Measurements from ENCODE around the gene NOXO1. TPM values are rescaled to one million over a fixed set of nuclear protein-coding genes. Genes with fewer than 3 reads are reported as not detected.
"Not testable (repeated sequence)": the region's sequence is repeated elsewhere in the genome, so short reads cannot be mapped to it uniquely, and the experiment has no call there.

Gene NOXO1
- total RNA-seq, 2 donors from 2014 or later: not detected

DNA sequence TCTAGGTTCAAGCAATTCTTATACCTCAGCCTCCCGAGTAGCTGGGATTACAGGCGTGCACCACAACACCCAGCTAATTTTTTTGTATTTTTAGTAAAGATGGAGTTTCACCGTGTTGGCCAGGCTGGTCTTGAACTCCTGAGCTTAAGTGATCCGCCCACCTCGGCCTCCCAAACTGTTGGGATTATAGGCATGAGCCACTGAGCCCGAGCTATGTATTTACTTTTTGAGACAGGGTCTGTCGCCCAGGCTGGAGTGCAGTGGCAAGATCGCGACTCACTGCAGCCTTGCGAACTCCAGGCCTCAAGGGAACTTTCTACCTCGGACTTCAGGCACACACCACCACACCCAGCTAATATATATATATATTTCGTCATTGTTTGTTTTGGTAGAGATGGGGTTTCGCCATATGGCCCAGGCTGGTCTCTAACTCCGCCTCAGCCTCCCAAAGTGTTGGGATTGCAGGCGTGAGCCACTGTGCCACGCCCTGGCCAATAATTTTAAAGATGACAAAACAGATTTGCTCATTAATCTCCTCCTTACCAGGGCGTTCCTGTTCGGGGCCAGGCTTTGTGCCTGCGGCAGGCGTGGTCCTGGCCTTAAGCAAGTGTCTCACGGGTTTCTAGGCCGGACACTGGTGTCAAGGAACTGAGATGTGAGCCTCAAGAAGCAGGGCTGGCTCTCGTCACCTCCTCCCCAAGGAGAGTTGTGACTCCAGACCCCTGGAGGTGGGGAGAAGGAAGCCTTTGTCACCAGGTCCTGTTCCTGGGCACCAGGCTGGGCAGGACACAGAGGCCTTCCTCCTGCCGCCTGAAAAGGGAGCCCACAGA is 34.1 kb upstream of the NOXO1 start:
- ATAC-seq (no peak), DNase-seq (peak; percentile 21)
- intact Hi-C loops (cut with DNase I): no loop called here

DNA sequence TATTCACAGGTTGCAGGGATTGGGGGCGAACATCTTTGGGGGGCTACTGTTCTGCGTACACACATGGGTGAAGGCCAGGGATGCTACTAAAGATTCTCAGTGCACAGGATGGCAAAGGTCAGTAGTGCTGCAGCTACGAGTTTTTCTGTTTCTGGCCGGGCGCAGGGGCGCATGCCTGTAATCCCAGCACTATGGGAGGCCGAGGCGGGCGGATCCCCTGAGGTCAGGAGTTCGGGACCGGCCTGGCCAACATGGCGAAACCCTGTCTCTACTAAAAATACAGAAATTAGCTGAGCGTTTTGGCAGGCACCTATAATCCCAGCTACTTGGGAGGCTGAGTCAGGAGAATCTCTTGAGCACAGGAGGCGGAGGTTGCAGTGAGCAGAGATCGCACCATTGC is 32.3 kb upstream of the NOXO1 start:
- intact Hi-C loops (cut with DNase I): no loop called here
- ATAC-seq (no peak), DNase-seq (peak; percentile 17)

DNA sequence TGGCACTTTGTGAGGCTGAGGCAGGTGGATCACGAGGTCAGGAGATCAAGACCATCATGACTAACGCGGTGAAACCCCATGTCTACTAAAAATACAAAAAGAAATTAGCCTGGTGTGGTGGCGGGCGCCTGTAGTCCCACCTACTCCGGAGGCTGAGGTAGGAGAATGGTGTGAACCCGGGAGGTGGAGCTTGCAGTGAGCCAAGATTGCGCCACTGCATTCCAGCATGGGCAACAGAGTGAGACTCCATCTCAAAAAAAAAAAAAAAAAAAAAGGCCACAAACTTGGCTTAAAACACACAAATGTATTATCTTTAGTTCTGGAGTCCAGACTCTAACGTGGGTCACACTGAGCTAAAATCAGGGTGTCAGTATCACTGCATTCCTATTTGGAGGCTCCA is 30.5 kb upstream of the NOXO1 start:
- intact Hi-C loops (cut with DNase I); DNase-seq; ATAC-seq: not testable (repeated sequence)

DNA sequence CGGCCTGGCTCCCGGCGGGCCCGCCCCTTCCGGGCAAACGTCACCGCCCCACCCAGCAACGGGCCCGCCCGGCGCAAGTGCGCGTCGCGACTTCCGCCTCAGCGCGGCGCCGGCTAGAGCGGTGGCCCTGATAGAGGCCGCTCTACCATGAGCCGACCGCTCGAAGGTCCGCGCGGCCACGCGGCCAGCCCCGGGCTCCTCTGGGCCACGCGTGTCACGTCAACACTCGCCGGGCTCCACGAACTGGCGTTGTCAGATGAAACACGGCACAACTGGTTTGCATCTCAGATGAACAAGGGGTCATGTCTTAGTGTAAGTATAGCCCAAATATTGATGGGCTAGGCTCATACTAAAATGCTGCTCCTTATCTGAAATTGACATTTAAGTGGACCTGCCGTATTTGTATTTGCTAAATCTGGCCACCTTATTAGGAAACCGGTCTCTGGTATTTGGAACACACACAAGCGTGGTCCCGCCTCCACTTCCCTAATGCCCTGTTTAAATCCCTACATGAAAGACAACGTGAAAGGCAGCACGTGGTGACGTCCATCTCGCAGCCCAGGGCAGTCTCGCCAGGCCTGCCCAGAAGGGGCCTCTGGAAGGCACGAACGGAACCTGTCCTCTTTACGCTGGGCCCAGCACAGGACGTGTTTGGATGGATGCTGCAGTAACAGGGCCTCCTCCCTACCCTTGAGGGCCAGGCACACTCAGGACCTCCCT is 28.7 kb upstream of the NOXO1 start, which contains the start of gene ZNF598:
Gene ZNF598, minus strand, starts transcription at position 31 of the 720 bp plus-strand sequence.
- peak; percentile 93 to 96 for ATAC-seq
- intact Hi-C loops (cut with DNase I): no loop called here
- DNase-seq: peak; percentile 90

DNA sequence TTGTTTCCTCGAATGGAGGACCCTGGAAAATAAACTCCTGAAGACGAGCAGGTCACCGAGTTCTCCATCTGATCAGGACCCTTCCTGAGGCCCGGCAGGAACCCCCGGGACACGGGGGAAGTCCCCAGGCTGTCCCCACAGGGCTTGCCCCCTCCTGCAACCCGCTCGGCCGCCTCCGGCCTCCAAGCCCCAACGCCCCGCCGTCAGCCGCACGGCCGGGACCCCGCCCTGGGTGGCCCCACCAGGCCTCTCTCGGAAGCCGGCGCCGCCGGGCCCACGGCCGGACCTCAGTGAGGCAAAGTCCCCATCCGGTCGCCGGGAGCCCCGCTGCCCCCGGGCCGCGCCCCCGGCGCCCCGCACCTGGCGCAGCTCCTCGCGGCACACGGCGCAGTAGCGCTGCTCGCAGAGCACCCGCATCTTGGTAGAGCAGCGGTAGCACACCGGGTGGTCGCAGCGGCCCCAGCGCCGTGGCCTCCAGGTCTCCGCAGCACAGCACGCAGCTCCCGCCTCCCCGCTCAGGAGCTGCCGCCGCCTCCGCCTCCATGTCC is 28.0 kb upstream of the NOXO1 start:
- intact Hi-C loops (cut with DNase I): no loop called here
- no peak for DNase-seq

DNA sequence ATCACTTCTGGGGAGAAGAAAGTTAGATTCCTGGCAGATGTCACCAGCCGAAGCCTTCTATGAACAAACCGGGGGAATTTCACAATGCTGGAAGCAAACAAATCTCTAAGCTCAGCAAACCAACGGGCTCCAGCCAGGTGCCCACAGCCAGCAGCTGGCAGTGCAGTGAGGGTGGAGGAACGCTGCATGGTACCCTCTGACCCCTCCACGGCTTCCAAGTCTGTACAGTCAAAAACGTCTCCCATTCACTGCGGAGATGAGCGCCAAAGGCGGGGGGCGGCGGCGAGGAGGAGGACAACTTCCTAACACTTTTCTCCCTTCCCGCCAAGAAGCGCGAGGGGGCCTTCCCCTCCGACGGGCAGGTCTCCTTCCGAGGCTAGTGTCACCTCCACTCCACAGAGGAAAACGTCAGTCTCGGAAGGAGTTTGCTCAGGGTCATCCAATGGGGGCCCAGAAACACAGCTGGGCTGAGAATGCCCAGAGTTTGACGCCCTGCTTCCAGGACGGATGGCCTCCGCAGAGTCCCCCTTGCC is 27.4 kb upstream of the NOXO1 start:
- ATAC-seq: peak; percentile 2 to 3
- intact Hi-C loops (cut with DNase I): no loop called here
- no peak for DNase-seq

More for the DNA sequence above, 28.0 kb upstream of the NOXO1 start:
- peak; percentile 3 to 6 for ATAC-seq

DNA sequence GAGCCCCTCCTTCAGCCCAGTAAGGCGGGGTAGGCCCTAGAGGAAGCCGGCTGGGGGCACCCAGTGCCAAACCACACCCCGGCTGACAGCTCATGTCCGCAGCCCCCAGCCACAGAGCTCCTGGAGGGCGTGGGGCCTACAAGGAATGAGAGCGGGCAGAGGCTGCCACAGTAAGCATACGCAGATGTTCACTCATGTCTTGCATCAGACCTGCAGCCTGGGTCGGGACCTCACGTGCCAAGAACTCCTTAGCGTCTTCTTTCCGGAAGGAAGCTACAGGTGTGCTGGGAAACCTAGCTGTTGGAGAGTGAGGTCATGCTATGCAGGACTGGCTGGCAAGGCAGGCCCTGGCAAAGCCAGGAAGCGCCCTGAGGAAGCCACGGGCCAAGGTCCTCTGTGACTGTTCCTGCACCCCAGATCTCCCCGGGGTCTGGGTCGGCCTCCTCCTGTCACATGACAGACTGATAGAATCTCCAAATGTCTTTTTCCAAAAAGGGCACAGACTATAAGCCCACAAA is 26.8 kb upstream of the NOXO1 start:
- ATAC-seq (peak in 1 of 2 donors; percentile 60), DNase-seq (peak; percentile 68)
- intact Hi-C loops (cut with DNase I): no loop called here

DNA sequence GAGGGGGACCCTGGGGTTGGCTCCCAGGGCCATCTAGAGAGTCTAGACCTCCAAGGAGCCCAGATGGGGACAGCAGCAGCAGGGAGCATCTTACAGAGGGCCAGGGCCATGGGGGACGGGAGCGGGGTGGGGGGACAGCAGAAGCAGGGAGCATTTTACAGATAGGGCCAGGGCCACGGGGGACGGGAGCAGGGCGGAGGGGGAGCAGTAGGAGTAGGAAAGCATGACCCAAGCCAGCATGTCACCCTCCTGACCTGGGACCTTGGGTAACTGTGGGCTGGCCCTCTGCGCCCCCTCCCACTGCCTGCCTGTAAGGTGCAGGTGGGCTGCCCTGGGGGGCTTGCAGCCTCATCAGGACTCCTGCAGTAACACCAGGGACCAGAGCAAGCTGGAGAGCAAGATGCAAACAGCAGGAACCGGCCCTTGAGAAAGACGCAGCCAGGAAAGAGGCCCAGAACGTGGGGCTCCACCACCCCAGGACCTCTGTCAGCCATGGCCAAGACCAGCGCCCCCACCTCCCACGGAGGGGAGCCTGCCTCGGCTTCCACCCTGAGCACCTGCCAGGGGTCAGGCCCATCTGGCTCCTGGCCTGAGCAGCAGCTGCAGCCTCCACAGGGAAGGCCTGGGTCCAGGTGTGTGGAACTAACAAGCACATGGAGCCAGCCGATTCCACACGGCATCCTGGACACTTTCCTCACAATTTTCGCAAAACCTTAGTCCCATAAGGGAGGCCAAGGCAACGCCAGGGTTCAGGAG is 26.0 kb upstream of the NOXO1 start:
- DNase-seq (no peak), ATAC-seq (no peak)
- intact Hi-C loops (cut with DNase I): no loop called here

DNA sequence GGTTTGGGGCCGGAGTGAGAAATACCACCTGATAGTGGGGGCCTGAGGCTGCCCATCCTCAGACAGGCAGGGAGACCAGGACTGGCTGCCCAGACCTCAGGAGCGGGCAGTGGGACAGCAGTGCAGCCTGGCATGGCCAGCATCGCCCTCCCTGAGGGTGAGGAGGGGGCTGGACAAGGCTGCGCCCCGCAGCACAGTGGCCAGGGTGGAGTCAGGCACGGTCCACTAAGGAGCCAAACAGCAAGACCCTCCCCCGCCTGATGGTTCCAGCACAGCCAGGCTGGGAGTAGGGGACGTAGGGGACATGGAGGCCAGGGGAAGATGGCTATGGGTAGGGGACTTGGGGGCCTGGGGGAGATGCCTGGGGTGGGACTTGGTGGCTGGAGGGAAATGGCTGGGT is 25.0 kb upstream of the NOXO1 start:
- intact Hi-C loops (cut with DNase I): no loop called here
- no peak for ATAC-seq
- DNase-seq: no peak

DNA sequence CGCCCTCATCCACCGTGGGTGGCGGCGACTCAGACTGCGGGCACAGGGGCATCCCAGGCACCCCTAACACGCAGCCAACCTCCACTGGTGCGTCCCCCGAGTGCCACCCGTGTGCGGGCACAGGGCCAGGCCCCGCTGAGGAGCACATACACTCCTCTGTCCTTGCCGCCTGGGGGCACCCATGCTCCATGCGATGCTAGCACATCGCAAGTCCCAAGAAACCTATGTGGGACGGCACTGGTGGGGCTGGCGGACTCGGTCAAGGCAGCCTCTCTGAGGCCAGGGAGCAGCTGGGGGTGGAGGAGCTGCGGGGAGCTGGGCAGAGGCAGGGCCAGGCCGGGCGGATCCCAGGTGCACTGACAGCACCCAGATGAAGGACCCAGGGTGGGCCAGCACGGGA is 24.4 kb upstream of the NOXO1 start:
- intact Hi-C loops (cut with DNase I): no loop called here
- ATAC-seq (no peak), DNase-seq (no peak)

DNA sequence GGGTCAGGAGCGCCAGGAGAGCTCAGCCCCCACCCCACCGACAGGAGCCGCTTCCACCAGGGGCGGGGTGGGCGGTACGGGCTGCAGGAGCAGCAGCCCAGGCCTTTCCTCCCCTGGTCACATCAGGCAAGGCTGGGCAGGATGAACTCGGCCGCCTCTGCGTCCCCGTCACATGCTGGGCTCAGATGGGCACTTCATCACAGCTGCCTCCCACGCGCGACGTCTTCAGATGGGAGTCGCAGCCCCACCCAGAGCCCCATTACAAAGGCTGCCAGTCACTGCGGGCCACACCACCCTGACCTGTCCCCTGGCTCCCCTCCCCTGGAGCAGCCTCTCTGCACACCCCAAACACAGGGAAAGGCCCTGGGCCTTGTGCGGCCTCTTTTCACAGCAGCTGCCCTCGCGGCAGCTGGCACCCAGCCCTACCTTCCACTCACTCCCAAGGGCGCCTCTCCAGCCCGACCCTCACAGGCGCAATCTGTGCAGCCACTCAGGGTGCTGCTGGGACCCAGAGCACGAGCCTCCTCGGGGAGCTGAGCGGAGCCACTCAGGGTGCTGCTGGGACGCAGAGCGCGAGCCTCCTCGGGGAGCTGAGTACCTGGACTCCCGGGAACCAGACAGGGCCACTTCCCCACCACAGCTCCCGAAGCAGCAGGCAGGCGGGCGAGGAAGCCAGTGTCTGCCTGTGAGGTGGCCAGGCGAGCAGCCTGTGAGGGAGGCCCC is 23.7 kb upstream of the NOXO1 start:
- intact Hi-C loops (cut with DNase I): no loop called here
- no peak for DNase-seq
- ATAC-seq: no peak

DNA sequence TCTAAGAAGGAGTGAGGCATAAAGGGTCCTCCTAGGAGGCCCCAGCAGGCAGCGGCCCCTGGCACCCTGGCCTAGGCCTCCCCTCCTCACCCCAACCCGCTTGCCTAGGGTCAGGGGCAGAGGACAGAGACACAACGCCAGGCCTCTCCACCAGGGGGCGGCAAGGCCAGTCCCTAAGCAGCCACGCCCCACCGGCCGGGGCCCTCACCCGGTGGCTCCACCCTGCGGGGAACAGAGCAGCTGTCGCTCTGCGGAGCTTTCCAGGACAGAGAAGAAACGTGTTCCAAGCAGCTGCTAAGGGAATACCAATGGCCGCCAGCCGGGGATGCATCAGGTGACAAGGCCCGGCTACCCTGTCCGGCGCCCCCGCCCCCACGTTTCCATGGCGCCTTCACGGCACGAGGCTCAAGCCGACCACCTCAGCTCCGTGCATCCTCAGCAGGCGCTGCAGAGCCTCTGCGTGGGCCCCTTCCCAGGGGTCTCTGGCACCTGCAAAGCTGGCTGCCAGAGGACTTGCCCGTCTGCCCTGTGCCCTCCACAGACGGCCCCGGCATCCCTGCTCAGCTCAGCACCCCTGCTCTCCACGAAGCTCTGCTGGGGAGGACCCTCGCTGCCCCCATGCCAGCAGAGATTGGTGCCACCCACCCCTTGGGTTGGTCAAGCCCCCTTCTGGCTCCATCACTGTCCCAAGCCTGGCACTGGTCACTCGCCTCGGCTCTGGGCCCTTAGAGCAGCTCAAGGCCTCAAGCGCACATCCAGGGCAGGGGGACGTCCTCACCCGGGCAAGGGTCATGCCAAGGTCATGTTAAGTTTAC is 22.8 kb upstream of the NOXO1 start:
- intact Hi-C loops (cut with DNase I): no loop called here
- peak; percentile 73 to 74 for ATAC-seq

DNA sequence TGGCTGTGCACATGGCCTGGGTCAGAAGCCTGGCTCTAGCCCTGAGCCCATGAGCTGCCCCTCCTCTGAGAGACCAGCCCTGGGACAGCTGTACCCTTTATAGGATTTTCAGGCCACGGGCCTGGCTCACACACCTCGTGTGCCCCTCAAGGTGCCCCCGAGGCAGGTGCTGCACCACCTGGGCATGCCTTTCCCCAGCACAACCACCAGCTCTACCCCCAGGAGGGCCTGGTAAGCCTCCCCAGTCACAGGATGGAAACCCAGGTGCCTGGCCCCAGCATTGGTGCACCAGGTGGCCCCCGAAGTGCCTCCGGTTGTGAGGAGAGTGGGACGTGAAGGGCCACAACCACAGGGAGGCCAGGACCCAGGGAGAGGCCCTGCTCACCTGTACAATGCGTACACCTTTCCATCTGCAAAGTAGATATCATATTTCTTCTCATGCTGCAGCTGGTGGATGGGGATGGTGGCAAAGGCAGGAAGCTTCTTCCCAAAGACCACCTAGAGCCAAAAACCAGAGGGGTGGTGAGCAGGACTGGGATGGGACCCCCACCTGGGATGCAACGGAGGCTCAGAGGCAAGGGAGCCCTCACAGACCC is 22.1 kb upstream of the NOXO1 start:
- ATAC-seq (no peak), DNase-seq (no peak)
- intact Hi-C loops (cut with DNase I): no loop called here

More for the DNA sequence above, 22.8 kb upstream of the NOXO1 start:
- DNase-seq: peak; percentile 92

DNA sequence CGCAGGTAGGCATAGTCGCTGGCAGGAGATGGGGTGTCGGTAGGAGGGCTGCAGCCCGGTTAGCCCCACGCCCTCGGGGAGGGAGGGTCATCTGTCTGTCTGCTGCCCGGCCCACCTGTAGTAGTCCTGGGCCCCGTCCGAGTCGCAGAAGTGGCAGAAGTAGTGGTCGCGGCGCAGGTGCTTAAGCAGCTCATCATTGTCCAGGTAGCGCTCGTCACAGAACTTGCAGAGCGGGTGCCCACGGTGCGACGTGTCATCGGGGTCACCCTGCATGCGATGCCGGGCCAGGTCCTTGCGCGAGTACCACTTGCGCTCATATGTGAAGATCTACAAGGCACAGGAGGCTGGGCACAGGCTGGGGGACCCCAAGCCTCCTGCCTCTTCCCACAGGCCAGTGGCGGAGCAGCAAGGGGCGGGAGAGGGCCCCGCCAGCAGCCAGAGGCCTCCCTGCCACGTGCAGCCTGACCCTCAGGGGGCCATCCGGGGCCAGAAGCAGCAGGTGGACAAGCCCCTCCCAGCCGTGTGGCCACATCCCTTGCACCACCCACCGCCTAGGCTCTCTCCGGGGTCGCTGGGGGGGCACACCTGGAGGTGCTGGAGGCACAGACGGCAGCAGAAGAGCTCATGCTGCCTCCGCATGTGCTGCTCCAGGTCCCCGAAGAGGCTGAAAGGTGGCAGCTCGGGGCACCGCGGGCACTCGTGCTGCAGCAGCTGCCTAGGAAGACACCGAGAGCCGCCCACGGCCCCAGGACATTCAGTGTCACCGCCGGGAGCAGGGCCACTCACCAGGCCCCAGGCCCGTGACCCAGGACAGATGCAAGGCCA is 21.3 kb upstream of the NOXO1 start:
- DNase-seq: peak; percentile 21
- intact Hi-C loops (cut with DNase I): no loop called here
- ATAC-seq: no peak

DNA sequence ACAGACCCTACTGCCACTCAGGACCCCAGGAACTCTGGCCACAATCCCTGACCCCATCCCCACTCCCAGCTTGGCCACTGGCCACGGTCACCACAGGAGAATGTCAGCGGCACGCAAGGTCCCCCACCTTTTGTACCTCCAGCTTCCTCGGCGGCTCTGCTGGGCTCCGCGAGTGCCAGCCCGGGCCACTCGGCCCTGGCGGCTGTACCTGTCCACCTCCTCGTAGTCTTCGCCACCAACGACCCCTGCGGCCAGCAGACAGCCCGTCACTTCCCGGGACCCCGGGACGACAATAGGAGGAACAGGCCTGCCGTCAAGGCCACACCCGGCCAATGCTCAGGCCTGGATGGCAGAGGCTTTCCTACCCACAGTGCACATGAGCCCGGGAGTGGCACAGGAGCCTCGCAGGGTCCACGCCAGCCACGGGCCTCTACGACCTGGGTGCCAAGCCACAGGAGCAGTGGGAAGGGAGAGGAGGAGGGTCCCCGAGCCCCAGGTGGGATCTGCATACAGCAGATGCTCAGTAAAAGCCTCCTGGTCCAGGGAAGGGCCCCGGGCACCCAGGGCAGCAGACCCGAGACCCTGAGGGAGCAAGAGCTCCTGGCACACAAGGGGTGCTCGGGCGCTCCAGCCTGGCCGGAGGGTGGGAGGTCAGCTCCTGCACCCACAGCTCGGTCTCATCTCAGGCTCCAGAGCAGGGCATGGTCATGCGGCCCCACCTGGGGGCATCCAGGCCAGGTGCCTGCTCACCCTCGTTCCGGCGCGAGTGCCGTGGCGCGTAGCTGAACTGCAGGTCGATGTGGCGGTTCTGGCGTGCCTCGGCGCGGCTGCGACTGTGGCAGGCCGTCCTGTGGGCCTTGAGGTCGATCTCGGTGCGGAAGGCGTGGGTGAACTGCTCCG is 20.4 kb upstream of the NOXO1 start:
- intact Hi-C loops (cut with DNase I): no loop called here
- ATAC-seq: no peak
- DNase-seq: no peak
